CD4-positive, alpha-beta T cell (primary cell): ENCODE measurements around the gene USP25. TPM values are rescaled to one million over a fixed set of nuclear protein-coding genes. Genes with fewer than 3 reads are reported as not detected.

Source experiments
- ATAC-seq: fragments of 200-7000 bp; cut with Tn5 transposase; one replicate; pipeline ENCODE4 v1.10.0; 2022; ENCODE audit warnings: mild to moderate bottlenecking; ENCODE audit not compliant: poor library complexity
- CTCF ChIA-PET: fragments of 350-600 bp; sonication (Branson Sonifier 250); formaldehyde crosslinking; loops from one replicate; lab custom pipeline; 2021; ENCODE audit warnings: antibody characterized with exemption, inconsistent platforms; lab: Charles Lee
- POLR2A ChIA-PET: fragments of 350-600 bp; sonication (Branson Sonifier 250); formaldehyde crosslinking; loops from one replicate; lab custom pipeline; 2021; ENCODE audit warnings: antibody characterized with exemption, inconsistent platforms; lab: Charles Lee
- DNase-seq, 14 experiments: peaks; one replicate each; pipeline ENCODE4 v3.0.0-alpha.2; 2013 to 2020; ENCODE audit warnings: mixed read lengths in 2 of 14
- H3K27ac ChIP-seq, 2 donors: one replicate each; pipeline versions ENCODE4 v1.5.1 to v1.7.0; 2013; ENCODE audit warnings: low read length in 2 of 2, low read depth in 1 of 2, mild to moderate bottlenecking in 1 of 2
- H3K27me3 ChIP-seq, 2 experiments: 1 replicate in 1 of 2; 2 replicates in 1 of 2; pipeline versions ENCODE4 v1.6.1 to v1.7.0; 2013; ENCODE audit warnings: low read length in 2 of 2, control low read depth in 1 of 2, mild to moderate bottlenecking in 1 of 2, moderate library complexity in 1 of 2; ENCODE audit not compliant: insufficient read depth in 2 of 2, control insufficient read depth in 1 of 2
- H3K36me3 ChIP-seq: one replicate; pipeline ENCODE4 v1.6.1; 2013; ENCODE audit warnings: low read length, control low read depth; ENCODE audit not compliant: insufficient read depth
- H3K4me1 ChIP-seq: one replicate; pipeline ENCODE4 v1.6.1; 2013; ENCODE audit warnings: low read length, control low read depth; ENCODE audit not compliant: insufficient read depth
- H3K4me3 ChIP-seq: one replicate; pipeline ENCODE4 v1.5.1; 2013; ENCODE audit warnings: mild to moderate bottlenecking, low read length, moderate library complexity
- H3K9me3 ChIP-seq, 2 experiments: 1 replicate in 1 of 2; 2 replicates in 1 of 2; pipeline versions ENCODE4 v1.6.1 to v1.7.0; 2013; ENCODE audit warnings: low read length in 2 of 2, mild to moderate bottlenecking in 2 of 2, control low read depth in 1 of 2, moderate library complexity in 1 of 2; ENCODE audit not compliant: control insufficient read depth in 1 of 2, insufficient read depth in 1 of 2
- H3K27ac Mint-ChIP-seq: one replicate; pipeline ENCODE4 v1.8.0; 2020; ENCODE audit warnings: mixed read lengths
- H3K27me3 Mint-ChIP-seq: one replicate; pipeline ENCODE4 v1.8.0; 2021; ENCODE audit warnings: mixed read lengths
- H3K36me3 Mint-ChIP-seq: one replicate; pipeline ENCODE4 v1.8.0; 2021; ENCODE audit warnings: low read depth, mixed read lengths
- H3K4me1 Mint-ChIP-seq: one replicate; pipeline ENCODE4 v1.8.0; 2021; ENCODE audit warnings: low read depth, mixed read lengths
- H3K4me3 Mint-ChIP-seq: one replicate; pipeline ENCODE4 v1.8.0; 2020; ENCODE audit warnings: mild to moderate bottlenecking, mixed read lengths
- H3K9me3 Mint-ChIP-seq: one replicate; pipeline ENCODE4 v1.8.0; 2020; ENCODE audit warnings: mixed read lengths
- intact Hi-C, 2 experiments: fragments of 100-400 bp; cut with DNase I in 1 of 2; cut with micrococcal nuclease in 1 of 2; formaldehyde crosslinking; loops; one replicate each; pipeline versions ENCODE4 v1.15.1 to v1.9.0; 2023 to 2025; cut with DNase I, micrococcal nuclease
- total RNA-seq, 174 experiments: library from RNA in 2 of 174; stranded (reverse) in 2 of 174; gene quantifications; one replicate each; pipeline ENCODE4 v1.2.3 and lab custom pipeline; 2021 to 2026
- TF ChIP-seq, protein P1 (sequence below): fragments of 200-600 bp; IDR thresholded peaks from one replicate; pipeline ENCODE4 v1.8.0; 2022; ENCODE audit warnings: antibody characterized with exemption, mild to moderate bottlenecking

USP25 gene
- total RNA-seq, 2 experiments from 2014 or later = 45.0 to 49.2 TPM

DNA sequence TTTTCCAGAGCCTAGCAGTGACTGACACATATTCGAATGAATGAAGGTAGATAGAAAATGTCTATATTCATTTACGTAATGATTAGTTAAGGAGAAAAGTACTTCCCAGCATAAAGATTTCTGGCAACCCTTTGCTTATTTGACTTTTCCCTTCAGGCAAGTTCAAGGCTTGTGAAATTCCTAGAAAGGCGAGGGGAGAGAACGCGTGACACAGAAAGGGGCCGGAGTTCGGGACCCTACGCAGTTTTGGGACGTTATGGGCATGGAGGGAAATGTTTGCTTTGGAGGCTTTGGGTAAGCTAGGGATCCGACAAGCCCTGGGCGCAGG lies 472 bp upstream of the USP25 start:
- Mint-ChIP-seq H3K27me3 (peaks cover 4% of the 10 kb centered on the region), H3K36me3 (peaks cover 4% of the 10 kb centered on the region), H3K27ac (peak overlapping the region; percentile 85), H3K4me3 (peak overlapping the region; percentile 91), H3K9me3 (no peaks in the 10 kb centered on the region), H3K4me1 (peaks cover 34% of the 10 kb centered on the region)
- no peaks in the 10 kb centered on the region for H3K36me3 ChIP-seq
- intact Hi-C loops = loop anchor here (5.0 to 10.0 kb wide), 6 partner anchors 212 to 1885 kb away; partner anchors contain the start of genes BTG3 (in 1 of the 2), LIPI (in 1 of the 2) and RBM11 (in 1 of the 2)
- peaks cover 20% of the 10 kb centered on the region for H3K4me1 ChIP-seq
- no peaks in the 10 kb centered on the region for H3K27me3 ChIP-seq
- no peaks in the 10 kb centered on the region for H3K9me3 ChIP-seq
- DNase-seq = no peak
- POLR2A ChIA-PET = interaction anchor here (0.7 kb wide), 1 partner anchor 36 kb away, joined by 3 read pairs; no protein-coding TSS in a partner anchor
- H3K27ac ChIP-seq = peak overlapping the region in 1 of 2 donors; percentile 47
- H3K4me3 ChIP-seq = peak overlapping the region; percentile 56
- CTCF ChIA-PET = interaction anchor here (1.2 kb wide), 1 partner anchor 20 kb away, joined by 4 read pairs; no protein-coding TSS in a partner anchor
- TF ChIP-seq, protein P1, sequence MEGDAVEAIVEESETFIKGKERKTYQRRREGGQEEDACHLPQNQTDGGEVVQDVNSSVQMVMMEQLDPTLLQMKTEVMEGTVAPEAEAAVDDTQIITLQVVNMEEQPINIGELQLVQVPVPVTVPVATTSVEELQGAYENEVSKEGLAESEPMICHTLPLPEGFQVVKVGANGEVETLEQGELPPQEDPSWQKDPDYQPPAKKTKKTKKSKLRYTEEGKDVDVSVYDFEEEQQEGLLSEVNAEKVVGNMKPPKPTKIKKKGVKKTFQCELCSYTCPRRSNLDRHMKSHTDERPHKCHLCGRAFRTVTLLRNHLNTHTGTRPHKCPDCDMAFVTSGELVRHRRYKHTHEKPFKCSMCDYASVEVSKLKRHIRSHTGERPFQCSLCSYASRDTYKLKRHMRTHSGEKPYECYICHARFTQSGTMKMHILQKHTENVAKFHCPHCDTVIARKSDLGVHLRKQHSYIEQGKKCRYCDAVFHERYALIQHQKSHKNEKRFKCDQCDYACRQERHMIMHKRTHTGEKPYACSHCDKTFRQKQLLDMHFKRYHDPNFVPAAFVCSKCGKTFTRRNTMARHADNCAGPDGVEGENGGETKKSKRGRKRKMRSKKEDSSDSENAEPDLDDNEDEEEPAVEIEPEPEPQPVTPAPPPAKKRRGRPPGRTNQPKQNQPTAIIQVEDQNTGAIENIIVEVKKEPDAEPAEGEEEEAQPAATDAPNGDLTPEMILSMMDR = no peak
- no peak for ATAC-seq

DNA sequence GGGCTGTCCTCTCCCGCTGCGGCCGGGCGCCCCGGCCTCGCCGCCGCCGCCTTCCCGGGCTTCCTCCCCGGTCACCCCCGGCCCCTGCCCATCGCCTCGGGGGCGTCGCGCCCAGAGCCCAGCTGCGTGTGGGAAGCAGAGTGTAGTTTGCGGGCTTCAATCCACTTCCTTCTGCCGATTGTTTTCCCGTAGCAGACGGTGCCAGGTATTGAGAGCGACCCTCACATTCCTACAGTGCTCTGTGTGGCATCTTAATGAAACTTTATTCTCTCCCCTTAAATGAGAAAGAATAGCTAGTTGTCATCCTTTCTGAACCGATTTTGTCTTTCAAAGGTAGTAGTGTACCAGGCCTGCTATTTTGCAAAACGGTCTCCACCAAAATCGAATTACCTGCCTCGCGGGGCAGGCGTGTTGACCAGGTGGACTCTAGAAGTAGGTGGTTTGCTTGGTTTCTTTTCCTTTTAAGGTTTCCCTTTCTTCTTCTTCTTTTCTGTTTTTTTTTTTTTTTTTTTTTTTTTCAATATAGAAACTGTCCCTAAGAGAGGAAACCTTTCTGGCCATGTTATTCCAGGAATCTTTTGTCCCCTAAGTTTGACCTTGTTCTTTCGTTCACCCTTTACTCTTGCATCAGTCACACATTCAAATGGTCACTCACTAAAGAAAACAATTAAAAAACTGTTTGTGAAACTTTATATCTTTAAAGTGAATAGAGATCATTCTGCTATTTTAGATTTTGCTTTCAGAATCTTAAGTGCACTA lies 881 bp downstream of the USP25 start:
- Mint-ChIP-seq H3K36me3 (peaks cover 4% of the 10 kb centered on the region), H3K4me1 (peaks cover 47% of the 10 kb centered on the region), H3K4me3 (peak overlapping the region; percentile 98), H3K27ac (peak overlapping the region; percentile 84), H3K9me3 (no peaks in the 10 kb centered on the region), H3K27me3 (peaks cover 4% of the 10 kb centered on the region)
- peak overlapping the region; percentile 77 for H3K4me3 ChIP-seq
- peak; percentile 1 for ATAC-seq
- ChIA-PET CTCF (interaction anchor here (0.5 to 1.1 kb wide), 2 partner anchors 96 to 1348 kb away, joined by 3 to 4 read pairs; partner anchors contain the start of gene HSPA13), POLR2A (interaction anchor here (1.0 to 1.5 kb wide), 9 partner anchors 22 to 1881 kb away, joined by 3 to 7 read pairs (median 4); partner anchors contain the start of genes HSPA13 and NRIP1)
- H3K27ac ChIP-seq = peak overlapping the region; percentile 50 to 71
- TF ChIP-seq, protein P1 = no peak
- no peaks in the 10 kb centered on the region for H3K27me3 ChIP-seq
- intact Hi-C loops = loop anchor here (2.0 to 10.0 kb wide), 6 partner anchors 37 to 1348 kb away; partner anchors contain the start of gene HSPA13 (in 1 of the 2)
- no peaks in the 10 kb centered on the region for H3K9me3 ChIP-seq
- H3K36me3 ChIP-seq = no peaks in the 10 kb centered on the region
- H3K4me1 ChIP-seq = peaks cover 20% of the 10 kb centered on the region
- DNase-seq = no peak

DNA sequence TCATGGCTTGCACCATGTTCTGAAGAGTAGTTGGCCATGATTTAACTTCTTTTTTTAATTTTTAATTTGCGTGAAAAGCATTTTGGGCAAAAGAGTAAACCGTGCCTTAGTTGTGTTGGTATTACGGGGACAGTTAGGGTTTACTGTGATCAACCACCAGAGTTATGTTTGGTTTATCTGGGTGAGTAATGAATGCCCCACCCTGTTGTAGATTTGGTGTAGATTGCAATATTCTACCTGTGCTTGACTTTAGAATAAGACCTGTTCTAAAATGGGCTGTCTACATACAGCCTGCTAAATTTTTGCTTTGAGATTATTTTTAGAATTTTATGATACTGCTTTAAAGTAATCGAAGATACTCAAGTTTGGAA lies 1.4 kb downstream of the USP25 start:
- TF ChIP-seq, protein P1 = no peak
- H3K27ac ChIP-seq = peak overlapping the region; percentile 23 to 50
- DNase-seq (peak in 3 of 14 experiments; percentile 35 to 43 (median 41)), ATAC-seq (no peak)
- no peaks in the 10 kb centered on the region for H3K36me3 ChIP-seq
- no peaks in the 10 kb centered on the region for H3K9me3 ChIP-seq
- ChIA-PET POLR2A (interaction anchor here (1.0 to 1.5 kb wide), 7 partner anchors 89 to 1880 kb away, joined by 3 to 6 read pairs (median 4); partner anchors contain the start of genes HSPA13 and NRIP1), CTCF (interaction anchor here (1.1 kb wide), 1 partner anchor 96 kb away, joined by 4 read pairs; no protein-coding TSS in a partner anchor)
- Mint-ChIP-seq H3K4me1 (peaks cover 53% of the 10 kb centered on the region), H3K9me3 (no peaks in the 10 kb centered on the region), H3K36me3 (peaks cover 4% of the 10 kb centered on the region), H3K27ac (peak overlapping the region; percentile 84), H3K27me3 (peaks cover 4% of the 10 kb centered on the region), H3K4me3 (peak overlapping the region; percentile 98)
- intact Hi-C loops = loop anchor here (2.0 to 10.0 kb wide), 6 partner anchors 36 to 1349 kb away; partner anchors contain the start of gene HSPA13 (in 1 of the 2)
- peaks cover 24% of the 10 kb centered on the region for H3K4me1 ChIP-seq
- no peaks in the 10 kb centered on the region for H3K27me3 ChIP-seq
- H3K4me3 ChIP-seq = peak overlapping the region; percentile 77
